CD1c-positive myeloid dendritic cell (primary cell): Measurements from ENCODE around the gene NELFB.

Experiments
- DNase-seq: peaks from one replicate; pipeline ENCODE4 v3.0.0-alpha.2; 2016; ENCODE audit errors: extremely low spot score

NELFB gene

GRCh38 chr9:137314561-137315560, 59.7 kb downstream of the NELFB start:
- no peak for DNase-seq

GRCh38 chr9:137315581-137316011, 60.5 kb downstream of the NELFB start:
- no peak for DNase-seq

- DNase-seq: peak; percentile 29
Observed at GRCh38 chr9:137316012-137316981, 61.2 kb downstream of the NELFB start.

GRCh38 chr9:137317021-137317717, 62.0 kb downstream of the NELFB start:
- no peak for DNase-seq

- DNase-seq: no peak
Observed at GRCh38 chr9:137317718-137318511, 62.8 kb downstream of the NELFB start.

- no peak for DNase-seq
Observed at GRCh38 chr9:137318602-137319001, 63.5 kb downstream of the NELFB start.

GRCh38 chr9:137319011-137319738, 64.0 kb downstream of the NELFB start:
- no peak for DNase-seq

GRCh38 chr9:137319739-137320551, 64.8 kb downstream of the NELFB start:
- DNase-seq: no peak

GRCh38 chr9:137320555-137321384, 65.6 kb downstream of the NELFB start:
- peak; percentile 56 for DNase-seq

GRCh38 chr9:137321726-137322361, 66.7 kb downstream of the NELFB start:
- DNase-seq: no peak
